Liver (tissue), 9 donors: Measurements from ENCODE around the gene RCOR1. TPM values are rescaled to one million over a fixed set of nuclear protein-coding genes. Genes with fewer than 3 reads are reported as not detected.

ENCODE experiments used
- DNase-seq: peaks from one replicate; pipeline ENCODE4 v3.0.0-alpha.2; 2017; ENCODE audit warnings: low spot score
- H3K27ac ChIP-seq, 2 donors: one replicate each; pipeline ENCODE4 v1.7.0; 2013; ENCODE audit warnings: inconsistent platforms in 2 of 2, low read length in 2 of 2, control low read depth in 1 of 2, low read depth in 1 of 2, mild to moderate bottlenecking in 1 of 2
- H3K27me3 ChIP-seq, 4 donors: one replicate each; pipeline versions ENCODE4 v1.6.1 to v1.7.0; 2013; ENCODE audit warnings: low read length in 3 of 4, inconsistent platforms in 1 of 4, mild to moderate bottlenecking in 1 of 4, moderate library complexity in 1 of 4; ENCODE audit not compliant: control insufficient read depth in 4 of 4, insufficient read depth in 4 of 4
- H3K36me3 ChIP-seq, 4 donors: one replicate each; pipeline versions ENCODE4 v1.6.1 to v1.7.0; 2013; ENCODE audit warnings: low read length in 3 of 4, mild to moderate bottlenecking in 3 of 4, low read depth in 1 of 4, moderate library complexity in 1 of 4; ENCODE audit not compliant: control insufficient read depth in 4 of 4, insufficient read depth in 3 of 4
- H3K4me1 ChIP-seq, 4 donors: one replicate each; pipeline versions ENCODE4 v1.6.1 to v1.7.0; 2013; ENCODE audit warnings: low read length in 3 of 4, mild to moderate bottlenecking in 3 of 4, moderate library complexity in 1 of 4; ENCODE audit not compliant: control insufficient read depth in 4 of 4, insufficient read depth in 4 of 4
- H3K4me3 ChIP-seq, 3 donors: one replicate each; pipeline versions ENCODE4 v1.6.1 to v1.7.0; 2013; ENCODE audit warnings: low read length in 3 of 3, control low read depth in 1 of 3, low read depth in 1 of 3, mild to moderate bottlenecking in 1 of 3
- H3K9ac ChIP-seq, 2 donors: one replicate each; pipeline ENCODE4 v1.7.0; 2013; ENCODE audit warnings: low read length in 2 of 2, mild to moderate bottlenecking in 2 of 2, moderate library complexity in 2 of 2, control low read depth in 1 of 2, low read depth in 1 of 2
- H3K9me3 ChIP-seq, 4 donors: one replicate each; pipeline versions ENCODE4 v1.6.1 to v1.7.0; 2013; ENCODE audit warnings: low read length in 3 of 4; ENCODE audit not compliant: control insufficient read depth in 4 of 4
- ATF3 ChIP-seq: IDR thresholded peaks from 2 replicates; pipeline ENCODE4 v1.6.1; 2016; ENCODE audit warnings: antibody characterized with exemption
- CTCF ChIP-seq: fragments of 150-350 bp; IDR thresholded peaks from 2 replicates; pipeline ENCODE4 v1.5.1; 2017; ENCODE audit warnings: improper control_type of control experiment, low read depth, low read length; ENCODE audit not compliant: missing input control
- EGR1 ChIP-seq, 2 donors: IDR thresholded peaks; 2 replicates each; pipeline ENCODE4 v1.6.1; 2016 to 2018; ENCODE audit warnings: antibody characterized with exemption in 2 of 2, low read depth in 2 of 2
- FOXA1 ChIP-seq: IDR thresholded peaks from 2 replicates; pipeline ENCODE4 v1.6.1; 2016; ENCODE audit warnings: antibody characterized with exemption
- FOXA2 ChIP-seq: IDR thresholded peaks from 2 replicates; pipeline ENCODE4 v1.6.1; 2016; ENCODE audit warnings: antibody characterized with exemption
- GABPA ChIP-seq, 2 donors: IDR thresholded peaks in 1 of 2; conservative IDR thresholded peaks in 1 of 2; 2 replicates each; pipeline ENCODE4 v1.6.1; 2016; ENCODE audit warnings: antibody characterized with exemption in 2 of 2, mild to moderate bottlenecking in 1 of 2, moderate library complexity in 1 of 2
- HNF4A ChIP-seq, 2 donors: conservative IDR thresholded peaks; 2 replicates each; pipeline ENCODE4 v1.6.1; 2016; ENCODE audit warnings: antibody characterized with exemption in 2 of 2, mild to moderate bottlenecking in 2 of 2
- HNF4G ChIP-seq: IDR thresholded peaks from 2 replicates; pipeline ENCODE4 v1.6.1; 2016; ENCODE audit warnings: antibody characterized with exemption
- JUND ChIP-seq, 2 donors: IDR thresholded peaks; 2 replicates each; pipeline ENCODE4 v1.6.1; 2016; ENCODE audit warnings: antibody characterized with exemption in 2 of 2
- MAX ChIP-seq: IDR thresholded peaks from 2 replicates; pipeline ENCODE4 v1.6.1; 2016; ENCODE audit warnings: antibody characterized with exemption
- RAD21 ChIP-seq, 2 donors: IDR thresholded peaks; 2 replicates each; pipeline ENCODE4 v1.6.1; 2016; ENCODE audit warnings: antibody characterized with exemption in 2 of 2, mild to moderate bottlenecking in 2 of 2
- REST ChIP-seq: IDR thresholded peaks from 2 replicates; pipeline ENCODE4 v1.6.1; 2016; ENCODE audit warnings: antibody characterized with exemption, mild to moderate bottlenecking
- SP1 ChIP-seq: IDR thresholded peaks from 2 replicates; pipeline ENCODE4 v1.6.1; 2018; ENCODE audit warnings: antibody characterized with exemption, mild to moderate bottlenecking
- TAF1 ChIP-seq: conservative IDR thresholded peaks from 2 replicates; pipeline ENCODE4 v1.6.1; 2016; ENCODE audit warnings: antibody characterized with exemption, mild to moderate bottlenecking
- YY1 ChIP-seq: IDR thresholded peaks from 2 replicates; pipeline ENCODE4 v1.6.1; 2016; ENCODE audit warnings: antibody characterized with exemption, mild to moderate bottlenecking
- ZBTB33 ChIP-seq: IDR thresholded peaks from 2 replicates; pipeline ENCODE4 v1.6.1; 2016; ENCODE audit warnings: antibody characterized with exemption
- WGBS: extraction: QIAGEN DNeasy Blood & Tissue Kit; methylation state at CpG from one replicate; pipeline ENCODE4 v1.1.7; 2013; 5-methylcytosine and 5-hydroxymethylcytosine counted together
- polyA plus RNA-seq, 2 donors: library from polyadenylated mRNA; stranded (reverse) in 1 of 2; unstranded in 1 of 2; fragments of 200-250 nt in 1 of 2; fragments of >200 nt in 1 of 2; fragmentation: Nextera tagmentation in 1 of 2; extraction: Ambion mirVana in 1 of 2; gene quantifications; one replicate each; pipeline versions ENCODE4 v1.2.1 to v1.2.3, GENCODE V29; 2013 to 2015
- total RNA-seq, 2 donors: library from RNA; depleted of rRNA; stranded (reverse); fragments of >200 nt; gene quantifications; one replicate each; pipeline ENCODE4 v1.2.3, GENCODE V29; 2014
- donor health status: healthy.
- donor health status: healthy.
- donor health status: healthy.
- donor health status: healthy.
- donor health status: healthy.

Gene RCOR1
- total and polyA plus RNA-seq, 4 donors: 4.2 to 17.0 (median 5.7) TPM

GRCh38 chr14:102668291-102668873, 75.9 kb downstream of the RCOR1 start (continued):
- no peak for TF ChIP-seq MAX
- no peak for TF ChIP-seq JUND (IDR thresholded peaks at IDR 0.05)
- TF ChIP-seq ATF3: no peak
- no peak for TF ChIP-seq RAD21 (IDR thresholded peaks at IDR 0.05)

GRCh38 chr14:102671410-102671809, 79.0 kb downstream of the RCOR1 start:
- TF ChIP-seq ZBTB33 (no peak), HNF4G (no peak), EGR1 (IDR thresholded peaks at IDR 0.05; ENCODE audit: low read depth in 2 of 2) (no peak), CTCF (no peak), JUND (IDR thresholded peaks at IDR 0.05) (no peak), GABPA (IDR thresholded peaks at IDR 0.05 in 1 of 2, conservative IDR thresholded peaks at IDR 0.05 in 1 of 2) (no peak), TAF1 (no peak), MAX (no peak), FOXA1 (no peak), FOXA2 (no peak), ATF3 (no peak), YY1 (no peak), HNF4A (conservative IDR thresholded peaks at IDR 0.05) (no peak), RAD21 (IDR thresholded peaks at IDR 0.05) (no peak), SP1 (no peak)
- 97% methylated on average over 3 of the region's 3 CpGs for WGBS
- no peak for DNase-seq

GRCh38 chr14:102672410-102672960, 80.0 kb downstream of the RCOR1 start:
- no peak for TF ChIP-seq MAX
- no peak for TF ChIP-seq JUND (IDR thresholded peaks at IDR 0.05)
- no peak for TF ChIP-seq HNF4A (conservative IDR thresholded peaks at IDR 0.05)
- no peak for TF ChIP-seq HNF4G
- no peak for TF ChIP-seq TAF1
- no peak for TF ChIP-seq FOXA1
- TF ChIP-seq REST: no peak
- TF ChIP-seq YY1: no peak
- no peak for TF ChIP-seq FOXA2
- TF ChIP-seq ATF3: no peak
- H3K36me3 ChIP-seq: no peaks in the 10 kb centered on the region
- H3K9me3 ChIP-seq: no peaks in the 10 kb centered on the region
- 97% methylated on average over 5 of the region's 5 CpGs for WGBS
- no peak overlapping the region for H3K9ac ChIP-seq
- H3K4me1 ChIP-seq: peaks cover 0 to 1% (median 0%) of the 10 kb centered on the region in 4 donors
- no peaks in the 10 kb centered on the region for H3K27me3 ChIP-seq
- H3K4me3 ChIP-seq: no peak overlapping the region
- no peak for DNase-seq
- no peak overlapping the region for H3K27ac ChIP-seq

More at GRCh38 chr14:102671410-102671809, 79.0 kb downstream of the RCOR1 start:
- Histone ChIP-seq H3K9me3 (no peaks in the 10 kb centered on the region), H3K4me1 (peaks cover 0 to 1% (median 0%) of the 10 kb centered on the region in 4 donors), H3K4me3 (no peak overlapping the region), H3K27me3 (no peaks in the 10 kb centered on the region), H3K9ac (no peak overlapping the region), H3K27ac (no peak overlapping the region), H3K36me3 (no peaks in the 10 kb centered on the region)
